Mesodermal cell (in vitro differentiated cells): ENCODE data around the gene SDHAF4.
"Not testable (repeated sequence)": the region's sequence is repeated elsewhere in the genome, so short reads cannot be mapped to it uniquely, and the experiment has no call there.

ENCODE experiments used
- H3K27ac ChIP-seq: 2 replicates; pipeline ENCODE4 v1.7.0; 2013; ENCODE audit warnings: mild to moderate bottlenecking, low read depth, low read length, moderate library complexity; ENCODE audit not compliant: severe bottlenecking
- H3K36me3 ChIP-seq: 2 replicates; pipeline ENCODE4 v1.7.1; 2013; ENCODE audit warnings: mild to moderate bottlenecking, low read length, moderate library complexity; ENCODE audit not compliant: control insufficient read depth, insufficient read depth
- H3K4me1 ChIP-seq: one replicate; pipeline ENCODE4 v1.7.1; 2013; ENCODE audit warnings: mild to moderate bottlenecking, low read length; ENCODE audit not compliant: insufficient read depth, control insufficient read depth, poor library complexity, severe bottlenecking
- H3K4me3 ChIP-seq: 2 replicates; pipeline ENCODE4 v1.7.0; 2013; ENCODE audit warnings: low read length, control low read depth, mild to moderate bottlenecking; ENCODE audit not compliant: insufficient read depth, poor library complexity, severe bottlenecking; ENCODE audit errors: extremely low read depth
- H3K9me3 ChIP-seq: 2 replicates; pipeline ENCODE4 v1.7.1; 2013; ENCODE audit warnings: mild to moderate bottlenecking, low read length, moderate library complexity; ENCODE audit not compliant: control insufficient read depth
- WGBS, 2 experiments: methylation state at CpG; one replicate each; pipeline ENCODE4 v1.1.5; 2013; ENCODE audit warnings: missing lambda C conversion rate in 2 of 2; ENCODE audit not compliant: insufficient coverage in 2 of 2; 5-methylcytosine and 5-hydroxymethylcytosine counted together

Gene SDHAF4

GRCh38 chr6:70549327-70549726 lies 17.4 kb upstream of the SDHAF4 start:
- H3K4me1 ChIP-seq, result no peaks in the 10 kb centered on the region
- H3K36me3 ChIP-seq, result no peaks in the 10 kb centered on the region
- no peaks in the 10 kb centered on the region for H3K9me3 ChIP-seq
- no peak overlapping the region for H3K27ac ChIP-seq
- H3K4me3 ChIP-seq, result no peak overlapping the region

GRCh38 chr6:70551566-70551965 lies 15.2 kb upstream of the SDHAF4 start:
- 60% methylated on average over 1 of the region's 1 CpG; no CpG with 5 or more reads in 1 of the 2 experiments for WGBS, 2 experiments
- Histone ChIP-seq H3K27ac (no peak overlapping the region), H3K4me3 (no peak overlapping the region), H3K9me3 (no peaks in the 10 kb centered on the region), H3K4me1 (no peaks in the 10 kb centered on the region), H3K36me3 (no peaks in the 10 kb centered on the region)

- not testable (repeated sequence) for H3K27ac ChIP-seq, H3K4me1 ChIP-seq, H3K36me3 ChIP-seq, H3K9me3 ChIP-seq, H3K4me3 ChIP-seq
- WGBS, 2 experiments, result 92 to 100% methylated on average over 4 to 7 of the region's 13 CpGs
Observed at GRCh38 chr6:70552286-70552940, 14.3 kb upstream of the SDHAF4 start.

- WGBS, 2 experiments, result 86 to 100% methylated on average over 1 of the region's 1 CpG
- no peaks in the 10 kb centered on the region for H3K36me3 ChIP-seq
- H3K27ac ChIP-seq, result no peak overlapping the region
- no peak overlapping the region for H3K4me3 ChIP-seq
- no peaks in the 10 kb centered on the region for H3K9me3 ChIP-seq
- no peaks in the 10 kb centered on the region for H3K4me1 ChIP-seq
Observed at GRCh38 chr6:70552974-70553373, 13.8 kb upstream of the SDHAF4 start.

- Histone ChIP-seq H3K4me1 (no peaks in the 10 kb centered on the region), H3K9me3 (no peaks in the 10 kb centered on the region), H3K36me3 (no peaks in the 10 kb centered on the region), H3K4me3 (no peak overlapping the region), H3K27ac (no peak overlapping the region)
- WGBS, 2 experiments, result no CpG with 5 or more reads among the region's 1 CpG
Observed at GRCh38 chr6:70557998-70558397, 8.7 kb upstream of the SDHAF4 start.

- H3K4me3 ChIP-seq, H3K27ac ChIP-seq, H3K4me1 ChIP-seq, H3K9me3 ChIP-seq, H3K36me3 ChIP-seq: not testable (repeated sequence)
- no CpG with 5 or more reads among the region's 2 CpGs for WGBS, 2 experiments
Observed at GRCh38 chr6:70562401-70562800, 4.3 kb upstream of the SDHAF4 start.

GRCh38 chr6:70563530-70563929 lies 3.2 kb upstream of the SDHAF4 start:
- H3K36me3 ChIP-seq, result peaks cover 5% of the 10 kb centered on the region
- no peak overlapping the region for H3K27ac ChIP-seq
- no peak overlapping the region for H3K4me3 ChIP-seq
- 68 to 91% methylated on average over 4 of the region's 6 CpGs for WGBS, 2 experiments
- H3K9me3 ChIP-seq, result peaks cover 2% of the 10 kb centered on the region
- no peaks in the 10 kb centered on the region for H3K4me1 ChIP-seq

GRCh38 chr6:70574643-70575042 lies 7.9 kb downstream of the SDHAF4 start:
- 92 to 100% methylated on average over 1 of the region's 2 CpGs for WGBS, 2 experiments
- Histone ChIP-seq H3K27ac (no peak overlapping the region), H3K4me1 (no peaks in the 10 kb centered on the region), H3K36me3 (no peaks in the 10 kb centered on the region), H3K4me3 (no peak overlapping the region), H3K9me3 (no peaks in the 10 kb centered on the region)

GRCh38 chr6:70575899-70576495 lies 9.3 kb downstream of the SDHAF4 start:
- Histone ChIP-seq H3K27ac (no peak overlapping the region), H3K9me3 (no peaks in the 10 kb centered on the region), H3K4me3 (no peak overlapping the region), H3K36me3 (peaks cover 10% of the 10 kb centered on the region), H3K4me1 (no peaks in the 10 kb centered on the region)
- WGBS, 2 experiments, result 84 to 91% methylated on average over 4 to 7 of the region's 7 CpGs

- peaks cover 42% of the 10 kb centered on the region for H3K36me3 ChIP-seq
- WGBS, 2 experiments, result no CpG with 5 or more reads among the region's 1 CpG
Observed at GRCh38 chr6:70586114-70586513, 19.4 kb downstream of the SDHAF4 start.

GRCh38 chr6:70590400-70590799 lies 23.7 kb downstream of the SDHAF4 start:
- Histone ChIP-seq H3K9me3 (no peaks in the 10 kb centered on the region), H3K27ac (no peak overlapping the region), H3K4me3 (no peak overlapping the region), H3K4me1 (no peaks in the 10 kb centered on the region), H3K36me3 (peaks cover 14% of the 10 kb centered on the region)

More at GRCh38 chr6:70586114-70586513, 19.4 kb downstream of the SDHAF4 start:
- Histone ChIP-seq H3K4me3 (no peak overlapping the region), H3K4me1 (no peaks in the 10 kb centered on the region), H3K27ac (no peak overlapping the region), H3K9me3 (no peaks in the 10 kb centered on the region)
